Progenitor cell of endocrine pancreas (in vitro differentiated cells): ENCODE measurements around the gene RPS10. TPM values are rescaled to one million over a fixed set of nuclear protein-coding genes. Genes with fewer than 3 reads are reported as not detected.
"Not testable (repeated sequence)": the region's sequence is repeated elsewhere in the genome, so short reads cannot be mapped to it uniquely, and the experiment has no call there.

Experiments used
- DNase-seq: peaks from one replicate; pipeline ENCODE4 v3.0.0; 2021; ENCODE audit warnings: low spot score; ENCODE audit not compliant: unreplicated experiment
- H3K27ac Mint-ChIP-seq: 2 replicates; pipeline ENCODE4 v1.8.0; 2021; ENCODE audit warnings: mild to moderate bottlenecking, moderate library complexity, mixed read lengths
- H3K27me3 Mint-ChIP-seq: 2 replicates; pipeline ENCODE4 v1.8.0; 2021; ENCODE audit warnings: mixed read lengths
- H3K36me3 Mint-ChIP-seq: 2 replicates; pipeline ENCODE4 v1.8.0; 2022; ENCODE audit warnings: mixed read lengths; ENCODE audit not compliant: insufficient read depth
- H3K4me1 Mint-ChIP-seq: 2 replicates; pipeline ENCODE4 v1.8.0; 2021; ENCODE audit warnings: low read depth, mixed read lengths
- H3K4me3 Mint-ChIP-seq: 2 replicates; pipeline ENCODE4 v1.8.0; 2021; ENCODE audit warnings: low read depth, mild to moderate bottlenecking, moderate library complexity, mixed read lengths
- H3K9me3 Mint-ChIP-seq: 2 replicates; pipeline ENCODE4 v1.8.0; 2021; ENCODE audit warnings: low read depth, mixed read lengths
- CTCF ChIP-seq: fragments of 200-600 bp; sonication (generic); IDR thresholded peaks from one replicate; pipeline ENCODE4 v1.5.0; 2021; ENCODE audit warnings: antibody characterized with exemption, mild to moderate bottlenecking; ENCODE audit not compliant: unreplicated experiment
- total RNA-seq: library from RNA; stranded (reverse); gene quantifications from 2 replicates; pipeline ENCODE4 v1.2.1, GENCODE V29; 2021

RPS10 gene
- total RNA-seq, 1 donor from 2014 or later, result 1,118 TPM

GRCh38 chr6:34383161-34383631 lies 42.7 kb downstream of the RPS10 start:
- DNase-seq, result no peak
- H3K27me3 Mint-ChIP-seq, result no peaks in the 10 kb centered on the region
- H3K4me1 Mint-ChIP-seq, result no peaks in the 10 kb centered on the region
- H3K9me3 Mint-ChIP-seq, result no peaks in the 10 kb centered on the region
- no peaks in the 10 kb centered on the region for H3K36me3 Mint-ChIP-seq
- no peak overlapping the region for H3K27ac Mint-ChIP-seq
- H3K4me3 Mint-ChIP-seq, result no peak overlapping the region
- TF ChIP-seq CTCF, result no peak

- Mint-ChIP-seq H3K27ac (no peak overlapping the region), H3K9me3 (no peaks in the 10 kb centered on the region), H3K4me3 (no peak overlapping the region), H3K36me3 (no peaks in the 10 kb centered on the region), H3K27me3 (no peaks in the 10 kb centered on the region), H3K4me1 (no peaks in the 10 kb centered on the region)
- no peak for TF ChIP-seq CTCF
- no peak for DNase-seq
These were observed 44.8 kb downstream of the RPS10 start for GRCh38 chr6:34381081-34381480.

- no peaks in the 10 kb centered on the region for H3K36me3 Mint-ChIP-seq
- DNase-seq, result no peak
- H3K9me3 Mint-ChIP-seq, result no peaks in the 10 kb centered on the region
- H3K4me3 Mint-ChIP-seq, result no peak overlapping the region
- H3K4me1 Mint-ChIP-seq, result no peaks in the 10 kb centered on the region
- H3K27ac Mint-ChIP-seq, result no peak overlapping the region
- no peak for TF ChIP-seq CTCF
- no peaks in the 10 kb centered on the region for H3K27me3 Mint-ChIP-seq
These were observed 47.4 kb downstream of the RPS10 start for GRCh38 chr6:34378470-34378869.

- no peak for DNase-seq
- no peaks in the 10 kb centered on the region for H3K36me3 Mint-ChIP-seq
- H3K9me3 Mint-ChIP-seq, result no peaks in the 10 kb centered on the region
- no peaks in the 10 kb centered on the region for H3K27me3 Mint-ChIP-seq
- no peak overlapping the region for H3K4me3 Mint-ChIP-seq
- no peak for TF ChIP-seq CTCF
- H3K4me1 Mint-ChIP-seq, result no peaks in the 10 kb centered on the region
- no peak overlapping the region for H3K27ac Mint-ChIP-seq
These were observed 47.9 kb downstream of the RPS10 start for GRCh38 chr6:34377984-34378383.

- not testable (repeated sequence) for H3K27ac Mint-ChIP-seq, H3K4me1 Mint-ChIP-seq, H3K4me3 Mint-ChIP-seq, H3K9me3 Mint-ChIP-seq, H3K27me3 Mint-ChIP-seq, DNase-seq, H3K36me3 Mint-ChIP-seq
These were observed 48.3 kb downstream of the RPS10 start for GRCh38 chr6:34377571-34377970.

- H3K36me3 Mint-ChIP-seq, result no peaks in the 10 kb centered on the region
- H3K4me3 Mint-ChIP-seq, result no peak overlapping the region
- DNase-seq, result no peak
- no peak for TF ChIP-seq CTCF
- H3K4me1 Mint-ChIP-seq, result no peaks in the 10 kb centered on the region
- no peak overlapping the region for H3K27ac Mint-ChIP-seq
- H3K9me3 Mint-ChIP-seq, result no peaks in the 10 kb centered on the region
- H3K27me3 Mint-ChIP-seq, result no peaks in the 10 kb centered on the region
These were observed 50.0 kb downstream of the RPS10 start for GRCh38 chr6:34375833-34376232.
